GM18858 (cell line): ENCODE data around the gene CCNI2.

Source experiments
- ATAC-seq: cut with Tn5 transposase; IDR thresholded peaks from one replicate; pipeline ENCODE4 v1.9.1; 2021; ENCODE audit not compliant: unreplicated experiment

The CCNI2 gene

DNA sequence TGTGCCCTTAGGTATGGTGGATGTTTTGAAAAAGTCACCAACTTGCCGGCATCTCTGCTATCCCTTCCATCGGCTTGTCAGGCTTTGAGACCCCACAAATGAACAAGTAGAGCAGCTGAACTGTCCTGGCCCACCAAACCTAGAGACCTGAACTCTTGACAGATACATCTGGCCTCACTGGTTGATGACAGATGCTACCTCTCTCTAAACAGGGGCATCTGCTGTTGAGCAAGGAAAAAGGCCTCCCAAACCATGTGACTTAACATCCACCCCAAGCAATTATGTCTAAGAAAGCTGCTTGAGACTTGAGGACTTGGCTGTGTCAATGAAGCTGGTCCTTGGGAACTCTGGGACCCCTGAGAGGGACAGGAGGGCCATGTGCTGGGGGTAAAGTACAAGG is 2.3 kb downstream of the CCNI2 start:
- ATAC-seq: no peak

DNA sequence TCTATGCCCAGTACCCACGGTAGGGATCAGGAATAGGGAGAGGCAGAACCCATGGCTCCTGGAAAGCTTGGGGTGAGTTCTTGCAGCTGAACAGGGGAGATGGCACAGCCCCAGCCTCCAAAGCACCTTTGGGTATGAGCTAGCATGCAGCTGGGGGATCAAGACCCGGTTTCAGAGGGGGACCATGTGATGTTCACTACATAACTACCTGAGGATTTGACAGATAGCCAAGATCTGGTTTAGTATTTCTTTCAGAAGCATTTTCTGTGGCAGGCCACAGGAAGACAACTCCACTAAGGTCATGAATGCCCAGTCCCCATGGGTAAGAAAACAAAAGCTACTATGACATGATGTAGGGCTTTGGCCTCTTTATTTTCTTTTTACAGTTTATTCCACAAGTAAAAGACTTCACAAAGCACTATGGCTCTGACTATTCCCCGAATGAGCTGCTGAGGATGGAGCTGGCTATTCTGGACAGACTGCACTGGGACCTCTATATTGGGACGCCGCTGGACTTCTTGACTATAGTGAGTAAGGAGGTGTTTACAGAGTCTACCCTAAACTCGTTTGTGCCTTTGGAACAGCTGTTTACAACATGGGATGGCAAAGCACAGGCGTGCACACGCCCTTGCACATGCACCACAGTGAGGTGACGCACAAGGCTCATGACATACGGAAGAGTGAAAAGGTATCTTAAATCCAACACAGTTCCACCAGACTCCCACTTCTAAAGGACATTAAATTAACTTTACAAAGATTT is 3.4 kb downstream of the CCNI2 start:
- ATAC-seq: no peak

DNA sequence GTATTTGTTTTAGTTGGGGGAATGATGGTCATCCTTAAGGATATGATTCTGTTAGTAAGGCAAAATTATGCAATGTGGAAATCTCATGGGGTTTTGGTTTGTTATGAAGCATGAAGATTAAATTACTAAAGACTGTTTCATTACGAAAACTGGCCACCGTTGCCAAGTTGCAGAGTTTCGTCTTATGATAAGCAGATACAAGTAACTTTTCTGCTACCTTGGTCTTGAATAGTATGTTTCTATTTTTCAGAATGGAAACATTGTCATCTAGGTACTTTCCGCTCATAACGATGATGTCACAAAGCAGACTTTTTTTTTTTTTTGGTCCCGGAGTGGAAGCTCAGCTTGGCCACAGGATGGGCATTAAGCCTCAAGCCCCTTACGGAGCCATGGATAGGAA is 4.2 kb downstream of the CCNI2 start:
- ATAC-seq: peak; percentile 41

DNA sequence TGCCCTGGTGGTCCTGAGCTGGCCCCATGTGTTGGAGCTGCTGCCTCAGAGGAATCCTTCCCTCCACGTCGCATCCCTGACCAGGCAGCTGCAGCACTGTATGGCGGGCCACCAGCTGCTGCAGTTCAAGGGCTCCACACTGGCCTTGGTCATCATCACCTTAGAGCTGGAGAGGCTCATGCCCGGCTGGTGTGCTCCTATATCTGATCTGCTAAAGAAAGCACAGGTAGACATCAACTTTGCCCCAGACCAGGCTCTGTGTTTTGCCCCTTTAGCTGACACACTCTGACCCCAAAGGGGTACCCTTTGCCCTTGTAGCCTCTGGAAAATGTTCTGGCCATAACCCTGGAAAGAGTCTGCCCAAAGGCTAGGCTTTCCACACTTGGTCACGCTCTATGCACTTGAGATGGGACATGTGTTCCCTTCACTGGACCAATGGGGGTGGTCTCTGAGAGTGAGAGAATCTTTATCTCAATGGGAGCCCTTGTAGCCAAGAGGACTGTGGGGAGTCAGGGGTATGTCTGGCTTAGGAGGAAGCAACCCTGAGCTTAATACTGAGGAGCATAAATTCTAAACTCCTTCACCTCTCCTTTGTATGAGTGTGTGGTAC is 4.8 kb downstream of the CCNI2 start:
- ATAC-seq: no peak

DNA sequence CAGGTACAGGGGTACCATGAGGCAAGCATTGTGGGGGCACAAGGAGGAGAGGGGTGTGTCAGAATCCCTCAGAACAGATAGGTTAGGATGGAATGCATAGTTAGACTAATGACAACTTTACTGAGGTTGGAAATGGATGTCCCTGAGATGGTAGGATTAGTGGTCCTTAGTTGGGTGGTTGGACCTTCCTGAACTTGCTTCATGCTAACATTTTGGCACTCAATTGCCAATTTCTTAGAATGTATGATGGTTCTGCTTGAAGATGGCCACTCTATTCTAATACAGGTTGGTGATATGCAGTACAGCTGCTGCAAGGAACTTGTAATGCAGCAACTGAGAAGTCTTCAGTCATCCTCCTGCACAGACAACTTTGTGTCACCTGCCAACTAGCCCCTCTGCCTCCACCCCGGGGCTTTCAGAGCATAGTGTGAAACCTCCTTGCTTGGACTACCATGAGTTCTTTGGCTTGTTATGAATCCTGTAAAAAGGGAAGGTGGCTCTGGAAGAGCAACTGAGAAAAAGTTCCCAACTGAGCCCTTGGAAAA is 5.4 kb downstream of the CCNI2 start:
- ATAC-seq: no peak

DNA sequence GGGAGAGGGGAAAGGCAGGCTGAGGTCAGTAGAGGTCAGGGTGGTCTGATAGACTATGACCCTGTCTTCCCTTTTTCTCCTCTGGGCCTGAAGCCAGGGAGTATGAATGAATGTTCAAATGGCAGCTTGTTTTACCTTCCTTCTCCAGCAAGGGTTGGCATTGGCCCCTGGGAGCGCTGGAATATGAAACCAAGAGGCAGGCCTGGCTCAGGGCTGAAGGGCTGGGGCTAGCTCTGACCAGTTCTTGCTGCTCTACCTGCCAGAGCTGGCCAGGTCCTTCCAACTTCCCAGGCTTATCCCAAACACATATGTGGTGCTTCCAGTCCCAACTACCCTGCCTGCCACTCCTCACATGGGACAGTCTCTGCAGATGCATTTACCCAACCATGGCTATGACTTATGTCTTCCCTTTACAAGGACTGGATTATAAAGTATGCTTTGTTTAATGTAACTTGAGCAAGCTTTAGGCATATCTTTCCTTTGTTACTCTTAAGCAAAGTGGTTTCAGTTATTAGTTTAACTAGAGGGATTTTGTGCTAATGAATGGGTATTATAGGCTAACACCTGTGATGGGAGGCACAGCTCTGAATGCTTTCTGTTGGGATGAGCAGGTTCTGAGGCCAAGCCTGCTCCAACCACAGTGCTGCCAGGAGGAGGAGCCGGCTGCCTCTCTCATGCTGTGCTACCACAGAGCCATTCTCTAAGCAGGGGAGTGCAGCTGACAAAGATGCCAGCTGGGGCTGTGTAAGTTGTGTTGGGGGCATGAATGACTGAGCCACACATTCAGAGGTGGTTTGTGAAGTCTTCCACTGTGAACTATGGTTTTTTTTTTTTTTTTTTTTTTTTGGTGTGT is 6.1 kb downstream of the CCNI2 start:
- no peak for ATAC-seq

DNA sequence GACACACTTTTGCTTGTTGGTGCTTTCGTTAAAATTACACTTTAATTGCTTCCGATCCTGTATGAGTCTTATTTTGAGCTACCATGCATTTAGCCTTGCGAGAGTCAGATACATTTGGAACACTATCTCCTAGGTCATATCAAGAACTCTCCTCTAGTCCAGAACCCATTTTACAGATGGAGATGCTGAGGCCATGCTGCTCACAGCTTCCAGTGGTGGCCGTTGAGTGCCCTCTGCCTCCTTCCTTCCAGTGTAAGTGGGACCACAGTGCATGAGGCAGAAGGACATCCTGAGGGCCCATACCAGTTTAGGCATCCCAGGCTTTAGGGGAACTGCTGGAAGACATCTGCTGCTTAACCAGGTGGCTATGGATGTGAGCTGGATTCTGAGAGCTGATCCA is 6.9 kb downstream of the CCNI2 start:
- no peak for ATAC-seq

DNA sequence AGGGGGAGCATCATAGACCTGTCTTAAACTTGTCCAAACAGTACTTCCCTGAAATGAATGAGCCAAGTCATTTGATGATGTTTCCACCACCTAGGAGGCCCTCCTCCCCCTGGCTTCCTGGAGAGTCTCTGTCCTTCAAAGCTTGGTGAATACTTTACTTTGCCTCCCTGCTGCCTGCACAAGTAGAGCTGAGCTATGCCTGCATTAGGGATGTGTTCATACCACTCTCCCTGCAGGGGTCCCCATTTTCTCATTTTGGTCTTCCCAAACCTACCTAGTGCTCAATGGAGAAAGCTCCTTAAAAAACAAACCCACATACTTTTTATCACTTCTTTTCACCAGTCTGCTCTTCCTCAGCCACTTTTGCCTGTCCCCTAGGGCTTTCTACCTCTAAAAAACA is 7.7 kb downstream of the CCNI2 start:
- ATAC-seq: no peak

DNA sequence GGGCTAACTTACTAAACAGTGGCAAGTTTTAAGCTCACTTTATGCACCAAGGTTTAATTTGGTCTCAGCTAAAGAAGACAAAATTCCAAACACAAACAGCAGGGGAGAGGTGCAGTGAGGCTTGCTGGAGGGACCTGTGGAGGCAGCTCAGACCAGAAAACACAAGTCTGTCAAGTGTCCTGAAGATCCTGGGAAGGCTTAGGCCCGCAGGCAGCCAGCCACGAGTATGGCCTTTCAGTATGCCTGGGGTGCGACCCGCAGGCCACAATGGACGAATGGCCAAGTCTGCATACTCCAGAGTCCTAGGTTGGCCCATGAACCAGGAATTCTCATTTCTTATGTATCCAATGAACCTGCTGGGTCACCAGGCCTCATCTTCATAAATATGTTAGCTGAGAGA is 9.3 kb downstream of the CCNI2 start:
- ATAC-seq: no peak

DNA sequence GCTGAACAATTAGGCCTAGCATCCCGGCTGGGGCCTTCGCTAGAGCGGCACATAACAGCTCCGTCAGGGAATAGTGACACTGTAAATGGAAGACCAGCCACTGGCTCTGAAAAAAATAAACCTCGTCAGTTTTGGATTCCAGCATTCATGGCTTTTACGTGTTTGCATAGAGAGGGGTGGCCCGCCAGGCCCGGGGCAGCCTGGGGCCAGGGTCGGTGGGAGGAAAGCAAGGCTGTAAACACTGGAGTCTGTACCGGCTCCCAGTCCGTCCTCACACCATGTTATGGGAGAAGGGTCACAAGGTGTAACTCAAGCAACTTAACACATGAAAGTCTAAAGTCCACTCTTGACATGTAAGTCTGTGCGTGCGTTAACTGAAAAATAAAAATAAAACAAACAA is 11.2 kb downstream of the CCNI2 start:
- no peak for ATAC-seq

DNA sequence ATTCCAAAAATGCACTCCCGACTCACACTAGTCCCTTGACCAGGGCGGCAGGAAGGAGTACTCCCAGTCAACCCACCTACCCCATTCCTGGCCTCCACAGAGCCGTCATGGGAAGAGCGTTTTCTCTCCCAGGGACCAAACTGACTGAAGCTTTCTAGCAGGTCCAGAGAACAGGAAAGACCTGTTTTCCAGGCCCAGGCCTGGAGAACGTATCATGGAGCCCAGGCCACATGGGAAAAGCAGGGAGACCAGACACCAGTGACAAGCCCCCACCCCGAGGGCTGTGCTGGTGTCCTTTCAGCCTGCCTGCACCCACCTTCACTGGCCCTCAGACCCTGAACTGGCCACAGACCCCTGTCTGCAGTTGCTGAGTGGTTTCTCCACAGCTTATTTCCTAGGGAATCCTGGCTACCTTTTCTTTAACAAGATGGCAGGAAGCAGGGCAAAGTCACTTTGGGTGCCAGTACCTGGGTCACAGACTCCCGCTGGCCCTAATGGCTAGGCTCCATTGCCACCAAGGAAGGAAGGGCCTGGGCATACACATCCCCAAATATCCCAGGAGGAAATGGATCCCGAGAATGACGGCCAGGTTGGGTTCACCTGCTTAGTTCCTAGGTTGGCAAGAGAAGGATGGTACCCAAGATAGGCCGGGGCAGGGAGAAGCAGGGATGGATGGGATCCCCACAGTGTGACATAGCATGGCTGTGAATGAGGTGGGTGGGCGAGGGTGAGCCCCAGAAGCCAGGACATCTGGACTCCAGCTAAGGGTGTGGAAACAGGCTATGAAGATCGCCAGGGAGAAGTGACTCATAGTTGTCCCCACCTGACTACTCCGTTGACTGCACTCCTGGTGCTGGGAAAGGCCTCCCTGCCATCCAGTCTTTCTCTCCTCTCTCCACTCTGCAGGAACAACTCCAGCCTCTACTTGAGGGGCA is 12.2 kb downstream of the CCNI2 start:
- ATAC-seq: no peak

DNA sequence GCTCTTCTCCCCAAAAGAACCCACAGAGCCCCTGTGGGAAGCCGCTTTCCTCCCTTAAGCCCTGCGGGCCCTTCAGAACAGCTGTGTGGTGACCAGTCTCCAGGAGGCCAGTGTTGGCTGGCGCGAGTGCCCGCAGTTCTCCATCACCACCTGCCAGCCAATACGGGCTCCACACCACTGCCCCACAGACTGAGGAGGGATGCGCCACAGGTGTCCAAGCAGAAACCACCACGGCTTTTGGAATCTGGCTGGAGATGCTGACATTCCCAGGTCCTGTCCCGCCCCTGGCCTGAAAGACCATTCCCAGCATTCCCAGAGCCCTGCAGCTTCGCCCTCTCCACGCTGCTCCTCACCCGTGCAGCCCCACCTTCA is 12.8 kb downstream of the CCNI2 start:
- ATAC-seq: no peak

DNA sequence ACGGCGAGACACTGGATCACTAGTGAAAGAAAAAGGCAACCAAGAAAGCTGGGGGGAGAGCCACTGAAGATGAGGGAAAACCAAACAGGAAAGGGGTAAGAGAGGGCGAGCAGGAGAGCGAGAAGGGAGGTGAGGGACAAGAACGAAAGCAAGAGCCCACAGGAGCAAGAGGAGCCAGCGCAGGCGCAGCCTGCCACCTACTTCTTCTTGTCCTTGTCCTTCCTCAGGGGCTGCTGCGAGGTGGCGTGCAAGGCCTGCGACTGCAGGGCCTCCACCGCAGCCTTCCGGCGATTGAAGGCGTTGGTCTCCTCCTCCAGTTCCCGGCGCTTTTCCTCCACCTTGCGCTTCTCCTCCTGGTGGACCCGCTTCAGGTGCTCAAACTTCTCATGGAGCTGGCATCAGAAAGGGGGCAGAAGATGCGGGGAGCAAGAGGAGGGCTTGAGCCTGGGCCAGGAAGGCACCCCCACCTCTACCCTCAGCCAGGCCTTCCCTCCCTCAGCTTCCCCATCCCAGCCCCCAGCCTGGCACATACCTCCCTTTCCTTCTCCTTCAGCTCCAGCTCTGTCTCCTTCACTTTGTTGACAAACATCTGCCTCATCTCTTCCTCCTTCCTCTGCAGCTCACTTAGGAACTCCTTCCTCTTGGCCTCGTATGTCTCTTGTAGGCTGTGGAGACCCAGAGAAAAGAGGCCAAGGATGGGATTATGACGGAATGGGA is 13.5 kb downstream of the CCNI2 start:
- ATAC-seq: no peak

DNA sequence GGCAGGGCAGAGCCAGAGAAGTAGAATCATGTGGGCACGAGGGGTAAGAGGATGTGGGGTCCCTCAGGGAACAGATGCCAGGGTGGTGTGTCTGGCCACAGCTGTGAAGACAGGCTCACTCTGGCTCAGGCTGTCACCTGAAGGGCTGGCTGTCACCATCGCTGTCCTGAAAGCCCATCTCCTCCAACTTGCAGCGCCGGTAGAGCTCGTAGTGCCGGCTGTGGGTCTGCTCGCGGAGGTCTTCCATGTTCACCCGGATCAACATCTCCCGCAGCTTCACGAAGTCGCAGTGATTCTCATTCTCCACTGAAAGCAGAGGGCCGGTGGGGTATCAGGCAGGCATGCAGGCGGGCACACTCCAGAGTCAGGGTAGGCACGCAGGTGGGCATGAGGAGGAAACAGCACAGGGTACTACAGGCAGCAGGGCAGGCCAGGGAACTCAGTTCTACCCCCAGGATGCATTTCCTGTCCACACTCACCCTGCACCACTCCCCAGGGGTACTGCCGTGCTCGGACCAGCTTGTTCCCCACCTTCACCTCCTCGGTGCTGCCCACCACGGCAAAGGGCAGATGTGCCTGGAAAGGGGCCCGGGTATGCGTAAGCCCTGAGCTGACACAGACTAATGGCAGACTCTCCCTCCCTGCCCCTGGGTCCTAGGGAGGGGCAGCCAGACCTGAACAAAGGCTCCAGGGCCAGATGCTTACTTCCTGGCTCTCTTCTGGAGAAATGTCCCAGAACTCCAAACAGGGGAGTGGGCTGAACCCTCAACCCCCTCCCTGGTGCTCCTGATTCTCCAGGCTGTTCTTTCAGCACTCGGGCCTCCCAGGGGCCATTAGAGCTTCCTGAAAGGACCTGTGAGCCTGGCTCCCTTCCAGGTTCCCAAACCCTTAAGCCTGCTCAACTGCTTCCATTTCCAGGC is 14.4 kb downstream of the CCNI2 start:
- ATAC-seq: no peak

DNA sequence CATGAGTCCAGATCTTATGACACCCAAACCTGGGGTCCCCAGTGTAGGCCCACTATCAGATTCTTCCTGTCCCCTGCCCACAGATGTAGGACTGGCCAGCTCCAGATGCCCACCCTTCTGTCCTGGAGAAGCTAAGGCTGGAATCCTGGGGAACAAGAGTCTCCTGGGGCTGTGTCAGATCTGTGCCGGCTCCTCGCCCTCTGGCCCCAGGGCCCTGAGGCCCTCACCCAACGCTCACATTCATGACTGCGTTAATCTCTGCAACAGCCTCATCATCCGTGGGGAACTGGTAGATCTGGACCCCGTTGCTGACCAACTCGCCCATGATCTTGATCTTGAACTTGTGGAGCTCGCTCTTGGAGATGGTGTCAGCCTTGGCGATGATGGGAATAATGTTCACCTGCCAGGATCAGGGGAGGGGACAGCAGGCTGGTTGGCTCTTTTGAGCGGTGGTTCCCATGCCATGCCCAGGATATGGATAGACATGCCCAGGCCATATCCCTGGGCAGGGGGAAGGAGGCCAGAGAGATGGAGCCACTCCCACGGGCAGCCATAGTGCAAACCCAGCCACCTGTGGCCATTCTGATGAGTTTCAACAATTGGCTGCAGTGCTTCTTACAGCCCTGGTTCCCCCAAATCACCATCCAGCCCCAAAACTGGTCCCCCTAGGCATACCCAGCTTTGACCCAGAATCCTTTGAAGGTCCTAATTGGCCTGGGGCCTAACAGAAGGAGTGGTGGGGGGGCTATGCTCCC is 15.2 kb downstream of the CCNI2 start:
- ATAC-seq: no peak

DNA sequence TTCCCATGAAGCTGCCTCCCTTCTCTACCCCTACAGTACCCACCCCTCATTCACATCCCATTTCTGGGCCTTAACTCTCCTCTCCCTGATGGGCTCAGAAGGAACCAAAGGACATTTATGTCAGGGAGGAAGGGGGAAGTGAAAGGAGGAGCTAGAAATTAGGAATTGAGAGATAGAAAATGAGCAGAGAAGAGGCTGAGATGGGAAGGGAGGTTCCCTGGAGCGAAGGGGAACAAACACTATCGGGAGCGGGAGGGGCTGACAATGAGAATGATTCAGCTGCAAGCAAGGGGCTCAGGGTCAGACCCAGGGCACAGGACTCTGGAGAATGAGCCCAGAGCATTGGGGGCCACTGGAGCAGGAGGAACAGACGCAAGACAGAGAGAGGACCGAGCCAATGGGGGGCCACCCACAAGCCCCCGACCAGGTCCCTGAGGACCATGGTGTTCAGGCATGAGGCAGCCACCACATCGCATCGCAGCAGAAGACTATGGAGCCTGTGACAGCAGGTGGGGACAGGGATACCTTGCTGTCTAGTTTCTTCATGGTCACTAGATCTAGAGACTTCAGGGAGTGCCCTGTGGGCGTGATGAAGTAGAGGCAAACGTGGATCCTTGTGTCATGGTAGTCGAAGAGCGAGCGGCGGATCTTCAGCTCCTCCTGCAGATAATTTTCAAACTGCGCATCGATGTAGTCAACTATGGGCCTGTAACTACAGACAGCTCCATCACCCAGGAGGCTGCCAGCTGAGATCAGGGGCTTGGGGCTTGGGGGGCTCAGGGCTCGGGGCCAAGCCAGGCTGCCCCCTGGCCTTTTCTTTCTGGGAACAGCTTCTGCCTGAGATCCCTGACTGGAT is 16.2 kb downstream of the CCNI2 start:
- no peak for ATAC-seq

DNA sequence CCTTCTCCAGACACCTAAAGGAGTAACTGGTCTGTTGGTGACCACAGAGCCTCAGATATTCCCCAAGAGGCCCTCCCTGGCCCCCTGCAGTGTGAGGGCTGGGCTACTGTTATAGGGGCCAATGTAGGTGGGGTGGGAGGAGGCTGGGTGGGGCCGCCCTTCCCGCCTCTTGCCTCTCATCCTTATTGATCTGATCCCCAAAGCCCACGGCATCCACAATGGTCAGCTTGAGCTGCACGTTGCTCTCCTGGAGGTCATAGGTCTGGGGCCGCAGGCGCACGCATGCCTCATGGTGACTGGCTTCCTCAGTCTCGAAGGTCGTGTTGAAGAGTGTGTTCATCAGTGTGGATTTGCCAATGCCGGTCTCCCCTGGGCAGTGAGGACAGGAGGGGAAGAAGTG is 16.8 kb downstream of the CCNI2 start:
- ATAC-seq: no peak
